SU-DHL-6 (cell line): Measurements from ENCODE around the gene FARS2.

ENCODE experiments used
- H2AFZ ChIP-seq: fragments of 200-600 bp; sonication (generic); 2 replicates; pipeline ENCODE4 v1.6.1; 2014; ENCODE audit warnings: low read depth, mild to moderate bottlenecking, moderate library complexity, mixed read lengths, antibody characterized with exemption, low read length; ENCODE audit not compliant: severe bottlenecking
- H3F3A ChIP-seq: fragments of 200-600 bp; shearing (Covaris generic); 2 replicates; pipeline ENCODE4 v1.6.0; 2016; ENCODE audit warnings: antibody characterized with exemption, mild to moderate bottlenecking; ENCODE audit not compliant: insufficient read depth
- H3K27ac ChIP-seq: fragments of 200-600 bp; sonication (generic); 2 replicates; pipeline ENCODE4 v1.5.1; 2016; ENCODE audit warnings: low read depth, mild to moderate bottlenecking, low read length, moderate library complexity, mixed read lengths
- H3K27me3 ChIP-seq: fragments of 200-600 bp; sonication (generic), shearing (Covaris generic); 2 replicates; pipeline ENCODE4 v1.6.0; 2014; ENCODE audit warnings: mild to moderate bottlenecking, low read length
- H3K36me3 ChIP-seq: fragments of 200-600 bp; sonication (generic); 2 replicates; pipeline ENCODE4 v1.6.1; 2014; ENCODE audit warnings: mild to moderate bottlenecking, low read length, mixed read lengths
- H3K4me2 ChIP-seq: fragments of 300-600, 200-600 bp; shearing (Covaris generic), sonication (generic); 2 replicates; pipeline ENCODE4 v1.6.0; 2014; ENCODE audit warnings: low read length, low read depth, mild to moderate bottlenecking; ENCODE audit not compliant: poor library complexity, severe bottlenecking
- H3K4me3 ChIP-seq: fragments of 200-600 bp; sonication (generic); 2 replicates; pipeline ENCODE4 v1.5.1; 2014; ENCODE audit warnings: antibody characterized with exemption, low read length, mild to moderate bottlenecking, mixed read lengths; ENCODE audit not compliant: insufficient read depth, poor library complexity, severe bottlenecking
- H3K79me2 ChIP-seq: fragments of 200-600 bp; sonication (generic); 2 replicates; pipeline ENCODE4 v1.6.1; 2014; ENCODE audit warnings: mild to moderate bottlenecking, low read length, moderate library complexity; ENCODE audit not compliant: insufficient read depth
- H3K9ac ChIP-seq: fragments of 200-600 bp; sonication (generic); 2 replicates; pipeline ENCODE4 v1.7.0; 2014; ENCODE audit warnings: mild to moderate bottlenecking, low read length
- H3K9me2 ChIP-seq: fragments of 200-600 bp; sonication (generic); replicated peaks from 2 replicates; pipeline ENCODE4 v1.6.1; 2014; ENCODE audit warnings: low read length; ENCODE audit not compliant: insufficient read depth
- H3K9me3 ChIP-seq: fragments of 200-600 bp; sonication (generic); 2 replicates; pipeline ENCODE4 v1.6.1; 2014; ENCODE audit warnings: low read length, mixed read lengths; ENCODE audit not compliant: insufficient read depth
- H4K20me1 ChIP-seq: fragments of 200-600 bp; sonication (generic); 2 replicates; pipeline ENCODE4 v1.6.1; 2014; ENCODE audit warnings: low read depth, mild to moderate bottlenecking, antibody characterized with exemption, low read length, moderate library complexity, mixed read lengths
- EZH2phosphoT487 ChIP-seq: fragments of 200-600 bp; sonication (generic), shearing (Covaris generic); conservative IDR thresholded peaks from 2 replicates; pipeline ENCODE4 v1.6.1; 2018; ENCODE audit warnings: mild to moderate bottlenecking, antibody characterized with exemption, low read length, moderate library complexity, mixed read lengths
- TF ChIP-seq, protein P1 (sequence below): fragments of 200-600 bp; sonication (generic); IDR thresholded peaks from one replicate; pipeline ENCODE4 v1.5.1; 2017; ENCODE audit warnings: antibody characterized with exemption, mild to moderate bottlenecking, low read length, moderate library complexity; ENCODE audit not compliant: insufficient read depth, poor library complexity, severe bottlenecking

FARS2 gene

DNA sequence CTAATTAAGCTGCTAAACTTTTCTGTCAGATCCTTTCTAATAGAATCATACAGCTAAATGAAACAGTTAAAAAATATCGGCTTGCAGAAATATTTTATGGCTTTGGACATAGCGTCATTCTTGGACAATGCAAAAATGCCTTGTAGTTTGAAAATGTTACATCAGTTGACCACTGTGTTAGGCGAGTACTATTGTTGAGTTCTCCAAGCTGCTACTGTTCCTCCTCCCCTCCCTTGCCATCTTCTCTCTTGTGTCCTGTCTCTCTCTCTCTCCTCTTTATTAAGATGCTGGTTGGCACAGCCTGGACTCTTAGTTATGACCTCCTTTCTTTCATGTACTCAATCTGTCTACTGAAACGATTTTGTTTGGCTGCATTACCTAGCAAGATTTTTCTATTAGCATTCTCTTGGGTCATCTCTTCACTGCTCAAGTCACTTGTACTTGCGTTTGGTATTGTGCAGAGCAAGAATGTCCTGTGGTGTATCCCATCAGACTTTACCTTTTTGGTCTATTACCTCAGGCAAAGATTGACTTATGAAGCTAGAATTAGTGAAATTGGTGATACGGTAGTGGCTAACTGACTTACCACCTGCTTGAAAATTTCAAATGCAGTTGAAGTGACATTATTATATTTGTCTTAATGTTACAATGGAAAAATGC is 127.9 kb downstream of the FARS2 start:
- H2AFZ ChIP-seq: no peak overlapping the region
- no peak overlapping the region for H3K9ac ChIP-seq
- no peaks in the 10 kb centered on the region for H3K79me2 ChIP-seq
- H3K27ac ChIP-seq: no peak overlapping the region
- no peaks in the 10 kb centered on the region for H3K9me3 ChIP-seq
- H3K4me3 ChIP-seq: no peak overlapping the region
- H4K20me1 ChIP-seq: peaks cover 28% of the 10 kb centered on the region
- H3F3A ChIP-seq: no peaks in the 10 kb centered on the region
- no peaks in the 10 kb centered on the region for H3K27me3 ChIP-seq
- H3K9me2 ChIP-seq: no peaks in the 10 kb centered on the region
- no peaks in the 10 kb centered on the region for H3K36me3 ChIP-seq
- TF ChIP-seq, protein P1, sequence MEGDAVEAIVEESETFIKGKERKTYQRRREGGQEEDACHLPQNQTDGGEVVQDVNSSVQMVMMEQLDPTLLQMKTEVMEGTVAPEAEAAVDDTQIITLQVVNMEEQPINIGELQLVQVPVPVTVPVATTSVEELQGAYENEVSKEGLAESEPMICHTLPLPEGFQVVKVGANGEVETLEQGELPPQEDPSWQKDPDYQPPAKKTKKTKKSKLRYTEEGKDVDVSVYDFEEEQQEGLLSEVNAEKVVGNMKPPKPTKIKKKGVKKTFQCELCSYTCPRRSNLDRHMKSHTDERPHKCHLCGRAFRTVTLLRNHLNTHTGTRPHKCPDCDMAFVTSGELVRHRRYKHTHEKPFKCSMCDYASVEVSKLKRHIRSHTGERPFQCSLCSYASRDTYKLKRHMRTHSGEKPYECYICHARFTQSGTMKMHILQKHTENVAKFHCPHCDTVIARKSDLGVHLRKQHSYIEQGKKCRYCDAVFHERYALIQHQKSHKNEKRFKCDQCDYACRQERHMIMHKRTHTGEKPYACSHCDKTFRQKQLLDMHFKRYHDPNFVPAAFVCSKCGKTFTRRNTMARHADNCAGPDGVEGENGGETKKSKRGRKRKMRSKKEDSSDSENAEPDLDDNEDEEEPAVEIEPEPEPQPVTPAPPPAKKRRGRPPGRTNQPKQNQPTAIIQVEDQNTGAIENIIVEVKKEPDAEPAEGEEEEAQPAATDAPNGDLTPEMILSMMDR: no peak
- no peak for TF ChIP-seq EZH2phosphoT487
- H3K4me2 ChIP-seq: no peak overlapping the region

DNA sequence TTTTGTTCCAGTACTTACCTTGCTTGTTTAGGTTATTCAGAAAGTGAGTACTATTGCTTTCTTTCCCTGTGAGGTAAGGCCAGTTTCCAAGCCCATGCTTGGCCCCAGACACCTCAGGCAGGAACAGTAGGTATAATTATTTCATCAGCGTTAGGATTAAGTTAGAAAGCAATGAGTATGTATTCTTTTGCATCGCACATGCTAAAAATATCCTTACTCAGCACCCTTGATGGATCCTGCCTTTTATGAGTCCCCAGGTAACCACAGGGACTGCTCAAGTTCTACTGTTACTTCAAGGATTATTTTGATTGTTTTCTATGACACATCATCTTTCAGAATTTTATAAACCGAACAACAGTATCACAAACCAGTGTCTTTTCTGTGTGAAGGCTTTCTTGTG is 128.9 kb downstream of the FARS2 start:
- H3K36me3 ChIP-seq: no peaks in the 10 kb centered on the region
- peaks cover 24% of the 10 kb centered on the region for H4K20me1 ChIP-seq
- no peaks in the 10 kb centered on the region for H3K27me3 ChIP-seq
- H3K9ac ChIP-seq: no peak overlapping the region
- no peak overlapping the region for H3K27ac ChIP-seq
- H2AFZ ChIP-seq: no peak overlapping the region
- TF ChIP-seq EZH2phosphoT487: no peak
- TF ChIP-seq, protein P1: no peak
- no peaks in the 10 kb centered on the region for H3K9me2 ChIP-seq
- H3F3A ChIP-seq: no peaks in the 10 kb centered on the region
- no peaks in the 10 kb centered on the region for H3K9me3 ChIP-seq
- H3K4me2 ChIP-seq: no peak overlapping the region
- H3K79me2 ChIP-seq: no peaks in the 10 kb centered on the region
- no peak overlapping the region for H3K4me3 ChIP-seq

DNA sequence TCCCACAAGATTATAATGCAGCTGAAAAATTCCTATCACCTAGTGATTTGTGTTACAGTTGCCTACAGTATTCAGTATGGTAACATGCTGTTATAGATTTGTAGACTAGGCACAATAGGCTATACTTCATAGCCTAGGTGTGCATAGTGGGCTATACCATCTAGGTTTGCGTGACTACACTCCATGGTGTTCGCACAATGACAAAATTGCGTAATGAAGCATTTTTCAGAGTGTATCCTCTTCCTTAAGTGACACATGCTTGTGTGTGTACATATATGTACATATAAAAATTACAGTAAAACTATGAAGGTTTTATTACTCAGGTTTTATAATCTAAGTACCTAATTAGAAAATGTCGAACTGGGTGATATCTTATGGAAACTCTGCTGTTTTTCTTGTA is 133.0 kb downstream of the FARS2 start:
- Histone ChIP-seq H2AFZ (no peak overlapping the region), H3K4me2 (no peak overlapping the region), H3K4me3 (no peak overlapping the region), H3K27me3 (no peaks in the 10 kb centered on the region), H3K9me2 (no peaks in the 10 kb centered on the region), H3K9ac (no peak overlapping the region), H3K79me2 (no peaks in the 10 kb centered on the region), H3K9me3 (no peaks in the 10 kb centered on the region), H3K36me3 (no peaks in the 10 kb centered on the region), H3F3A (no peaks in the 10 kb centered on the region), H4K20me1 (peaks cover 15% of the 10 kb centered on the region; the same call in 1 of the 2 replicates), H3K27ac (no peak overlapping the region)
- TF ChIP-seq, protein P1: no peak
- TF ChIP-seq EZH2phosphoT487: no peak
